AG09319 (cell line): Measurements from ENCODE around the gene CRIP1.

Experiments used
- DNase-seq: peaks from one replicate; pipeline ENCODE4 v3.0.0-alpha.2; 2010; ENCODE audit warnings: low read depth; ENCODE audit errors: extremely low read depth
- TF ChIP-seq, protein P1 (sequence below): IDR thresholded peaks from 2 replicates; pipeline ENCODE4 v1.5.1; 2011; ENCODE audit warnings: low read depth, mild to moderate bottlenecking, inconsistent platforms, low read length, moderate library complexity

Gene CRIP1

DNA sequence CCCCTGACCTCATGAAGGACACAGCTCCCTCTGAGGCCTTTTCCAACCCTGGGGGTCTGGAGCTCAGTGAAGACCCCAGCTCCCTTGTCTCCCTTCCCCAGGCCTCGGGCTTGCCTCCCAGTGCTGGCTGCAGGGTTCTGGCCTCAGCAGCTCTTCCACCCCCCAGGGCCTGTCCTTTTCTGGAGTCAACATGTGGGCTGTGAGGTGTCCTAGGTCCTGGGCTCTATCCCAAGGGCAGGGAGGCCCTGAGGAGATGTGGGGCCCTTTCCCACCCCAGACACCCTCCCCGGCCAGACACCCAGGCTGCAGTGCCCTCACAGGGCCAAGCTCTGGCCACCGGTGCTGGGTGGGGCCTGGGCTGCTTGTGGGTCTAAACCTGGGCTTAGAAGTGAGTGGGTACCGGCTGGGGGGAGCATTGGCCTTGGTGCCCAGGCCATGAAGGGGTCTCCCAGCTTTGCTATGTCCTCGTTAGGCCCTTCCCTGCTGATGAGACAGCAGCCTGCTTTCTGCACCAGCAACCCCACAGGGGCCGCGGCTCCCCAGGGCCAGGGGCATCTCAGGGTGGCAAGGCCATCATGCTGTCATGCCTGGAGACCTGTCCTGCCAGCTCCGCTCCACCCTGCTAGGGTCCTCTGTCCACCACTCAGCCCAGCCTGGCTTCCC, 14.7 kb upstream of the CRIP1 start:
- no peak for DNase-seq
- TF ChIP-seq, protein P1, sequence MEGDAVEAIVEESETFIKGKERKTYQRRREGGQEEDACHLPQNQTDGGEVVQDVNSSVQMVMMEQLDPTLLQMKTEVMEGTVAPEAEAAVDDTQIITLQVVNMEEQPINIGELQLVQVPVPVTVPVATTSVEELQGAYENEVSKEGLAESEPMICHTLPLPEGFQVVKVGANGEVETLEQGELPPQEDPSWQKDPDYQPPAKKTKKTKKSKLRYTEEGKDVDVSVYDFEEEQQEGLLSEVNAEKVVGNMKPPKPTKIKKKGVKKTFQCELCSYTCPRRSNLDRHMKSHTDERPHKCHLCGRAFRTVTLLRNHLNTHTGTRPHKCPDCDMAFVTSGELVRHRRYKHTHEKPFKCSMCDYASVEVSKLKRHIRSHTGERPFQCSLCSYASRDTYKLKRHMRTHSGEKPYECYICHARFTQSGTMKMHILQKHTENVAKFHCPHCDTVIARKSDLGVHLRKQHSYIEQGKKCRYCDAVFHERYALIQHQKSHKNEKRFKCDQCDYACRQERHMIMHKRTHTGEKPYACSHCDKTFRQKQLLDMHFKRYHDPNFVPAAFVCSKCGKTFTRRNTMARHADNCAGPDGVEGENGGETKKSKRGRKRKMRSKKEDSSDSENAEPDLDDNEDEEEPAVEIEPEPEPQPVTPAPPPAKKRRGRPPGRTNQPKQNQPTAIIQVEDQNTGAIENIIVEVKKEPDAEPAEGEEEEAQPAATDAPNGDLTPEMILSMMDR = no peak

DNA sequence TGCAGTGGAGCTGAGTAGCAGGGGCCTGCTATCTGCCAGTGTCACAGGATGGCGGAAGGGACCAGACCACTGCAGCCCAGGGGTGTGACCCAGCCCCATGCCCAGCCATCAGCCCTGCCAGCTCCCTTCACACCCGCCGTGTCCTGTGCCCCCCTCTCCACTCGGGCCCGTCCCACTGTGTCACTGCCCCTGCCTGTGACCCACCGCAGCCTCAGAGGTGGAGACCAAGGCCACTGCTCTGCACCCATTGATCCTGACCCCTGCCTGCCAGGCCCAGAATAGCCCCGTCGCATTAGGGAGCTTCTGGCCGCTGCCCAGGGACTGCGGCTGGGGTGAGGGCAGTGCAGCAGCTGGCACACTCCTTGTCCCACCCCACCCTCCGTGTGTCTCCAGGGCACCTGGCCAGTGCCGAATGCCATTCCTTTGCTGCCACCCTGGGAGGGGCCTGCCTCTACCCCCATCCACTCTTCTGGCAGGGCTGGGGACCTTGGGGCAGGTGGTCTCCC, 14.1 kb upstream of the CRIP1 start:
- DNase-seq = no peak
- TF ChIP-seq, protein P1 = no peak

DNA sequence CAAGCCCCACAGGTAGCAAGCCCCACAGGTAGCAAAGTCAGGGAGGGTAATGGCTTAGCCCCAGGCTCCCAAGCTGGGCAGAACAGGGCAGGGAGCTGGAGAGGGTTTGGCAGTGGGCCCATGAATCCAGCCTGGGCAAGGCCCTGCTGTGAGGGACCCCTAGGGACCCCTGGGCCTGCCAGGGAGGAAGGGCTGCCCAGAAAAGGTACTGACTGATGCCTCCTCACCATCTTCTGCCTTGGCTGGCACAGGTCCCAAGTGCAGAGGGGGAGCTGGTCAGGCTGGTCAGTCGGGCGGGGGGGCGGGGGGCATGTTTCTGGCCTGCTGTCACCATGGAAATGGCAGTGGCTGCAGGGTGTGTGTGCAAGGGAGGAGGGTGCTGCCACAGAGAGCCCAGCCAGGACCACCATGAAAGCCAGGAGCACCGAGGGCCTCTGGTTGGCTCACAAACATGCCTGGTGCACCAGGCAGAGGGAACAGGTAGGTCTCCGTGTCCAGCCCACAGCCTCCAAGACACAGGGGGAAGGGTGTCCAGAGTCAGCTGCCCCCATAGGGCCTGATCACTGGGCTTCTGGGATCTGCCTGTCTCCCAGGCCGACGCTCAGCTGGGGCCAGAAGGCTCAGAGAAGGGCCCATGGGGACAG, 13.5 kb upstream of the CRIP1 start:
- no peak for DNase-seq
- TF ChIP-seq, protein P1 = no peak

DNA sequence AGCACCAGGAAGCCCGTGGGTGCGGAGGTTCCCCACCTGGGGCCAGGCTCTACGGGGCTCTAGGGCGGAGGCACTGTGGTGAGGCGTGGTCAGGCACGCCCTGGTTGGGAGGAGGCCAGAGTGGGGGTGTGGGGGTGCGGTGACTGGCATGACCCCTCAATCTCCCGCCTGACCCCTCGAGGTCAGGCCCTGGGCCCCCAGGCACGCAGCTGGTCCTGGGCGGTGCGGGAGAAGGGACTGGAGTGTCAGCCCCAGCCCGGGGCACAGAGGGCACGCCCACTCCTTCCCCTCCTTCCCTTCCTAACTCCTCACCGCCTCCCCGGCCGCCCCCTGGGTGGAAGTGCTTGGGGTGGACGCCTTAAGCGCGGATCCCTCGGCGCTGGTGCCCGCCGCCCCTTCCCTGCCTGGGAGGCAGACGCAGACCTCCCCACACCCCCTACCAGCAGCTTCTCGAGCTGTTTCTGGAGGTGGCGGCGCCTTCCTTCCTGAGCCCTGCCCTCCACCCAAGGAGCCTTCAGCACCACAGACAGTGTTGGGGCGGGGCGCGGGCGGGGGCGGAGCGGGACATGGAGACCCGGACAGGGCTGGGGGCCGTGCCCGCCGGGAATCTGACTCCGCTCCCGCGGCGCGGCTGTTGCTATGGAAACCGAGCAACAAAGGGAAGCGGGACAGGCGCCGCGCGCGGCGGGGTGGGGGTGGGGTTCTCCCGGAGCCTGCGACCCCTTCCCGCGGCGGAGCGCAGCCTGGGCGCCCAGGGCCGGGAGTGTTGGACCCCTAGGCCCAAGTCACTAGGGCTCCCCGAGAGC, 12.8 kb upstream of the CRIP1 start:
- TF ChIP-seq, protein P1 = no peak
- DNase-seq = peak; percentile 46

DNA sequence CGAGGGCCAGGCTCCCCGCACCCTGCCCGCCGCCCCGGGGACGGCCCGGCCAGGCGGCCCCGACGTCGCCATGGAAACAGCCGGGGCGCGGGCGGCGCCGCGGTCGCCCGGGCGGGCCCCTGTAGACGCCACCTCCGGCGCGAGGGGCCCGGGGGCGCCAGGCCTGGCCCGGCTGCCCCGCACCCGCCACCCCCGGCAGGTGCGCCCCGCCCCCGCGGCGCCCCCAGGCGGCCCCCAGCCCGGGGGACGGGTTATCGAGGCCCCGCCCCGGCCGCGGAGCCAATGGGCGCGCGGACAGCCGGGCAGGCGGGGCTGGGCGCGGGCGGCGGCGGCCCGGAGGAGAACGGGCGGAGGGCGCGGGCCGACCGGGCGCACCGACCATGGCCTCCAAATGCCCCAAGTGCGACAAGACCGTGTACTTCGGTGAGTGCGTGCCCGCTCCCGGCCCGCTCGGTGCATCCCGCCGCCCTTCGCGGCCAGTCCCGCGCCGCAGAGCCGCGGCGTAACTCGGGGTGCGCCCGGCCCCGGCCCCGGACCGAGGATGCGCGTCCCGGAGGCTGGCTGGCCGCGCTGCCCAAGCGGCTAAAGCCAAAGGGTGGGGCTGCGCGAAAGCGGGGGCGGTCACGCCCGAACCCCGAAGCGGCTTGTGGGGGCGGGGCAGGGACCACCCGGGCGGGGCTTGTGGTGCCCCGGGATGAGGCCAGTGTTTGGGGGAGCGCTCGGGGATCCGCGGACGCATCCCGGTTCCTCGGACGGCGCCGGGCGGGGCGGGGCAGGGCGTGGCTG, 12.0 kb upstream of the CRIP1 start, which contains the start of gene CRIP2:
Gene CRIP2 (plus strand): TSS at position 339 of the 786 bp plus-strand sequence. CDS start 42 bp downstream, at position 381.
- no peak for DNase-seq
- TF ChIP-seq, protein P1 = no peak

DNA sequence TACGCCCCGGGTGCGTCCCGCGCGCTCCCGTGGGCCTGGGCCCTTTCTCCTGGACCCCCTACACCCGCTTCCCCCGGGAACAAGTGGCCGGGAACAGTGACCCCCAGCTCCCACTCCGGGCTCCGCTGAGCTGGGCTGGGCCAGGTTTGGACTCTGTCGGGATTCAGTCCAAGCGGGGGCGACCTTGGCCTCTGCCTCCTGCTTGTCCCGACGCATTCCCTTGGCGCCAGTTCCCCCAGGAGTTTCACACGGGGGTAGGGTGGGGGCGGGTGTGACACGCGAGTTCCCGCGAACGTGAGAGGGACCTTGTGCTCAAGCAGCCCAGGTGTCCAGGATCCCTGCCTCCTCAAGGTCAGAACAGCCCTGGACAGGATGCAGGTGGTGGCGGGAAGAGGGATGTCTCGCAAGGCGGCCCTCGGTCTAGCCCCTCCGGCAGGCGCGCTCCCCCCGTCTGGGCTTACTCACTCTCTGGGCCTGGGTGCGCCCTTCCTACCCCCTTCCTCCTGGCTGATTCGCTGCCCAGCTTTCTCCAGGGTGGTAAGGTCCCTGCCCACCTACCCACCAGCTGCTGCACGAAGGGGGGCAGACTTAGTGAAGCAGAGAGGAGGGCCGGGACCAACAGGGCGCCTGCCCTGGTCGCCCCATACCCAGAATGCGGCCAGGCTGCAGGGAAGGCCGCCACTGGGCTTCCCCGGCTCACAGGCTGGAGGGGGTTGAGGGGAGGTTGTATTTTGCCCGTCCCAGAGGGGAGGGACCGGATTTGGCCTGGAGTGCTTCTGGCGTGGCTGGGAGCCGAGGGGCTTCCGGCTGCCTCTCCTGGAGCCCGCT, 11.2 kb upstream of the CRIP1 start:
- TF ChIP-seq, protein P1 = no peak
- no peak for DNase-seq
